Measurements from ENCODE around the gene DIPK1B.

Gene DIPK1B

DNA sequence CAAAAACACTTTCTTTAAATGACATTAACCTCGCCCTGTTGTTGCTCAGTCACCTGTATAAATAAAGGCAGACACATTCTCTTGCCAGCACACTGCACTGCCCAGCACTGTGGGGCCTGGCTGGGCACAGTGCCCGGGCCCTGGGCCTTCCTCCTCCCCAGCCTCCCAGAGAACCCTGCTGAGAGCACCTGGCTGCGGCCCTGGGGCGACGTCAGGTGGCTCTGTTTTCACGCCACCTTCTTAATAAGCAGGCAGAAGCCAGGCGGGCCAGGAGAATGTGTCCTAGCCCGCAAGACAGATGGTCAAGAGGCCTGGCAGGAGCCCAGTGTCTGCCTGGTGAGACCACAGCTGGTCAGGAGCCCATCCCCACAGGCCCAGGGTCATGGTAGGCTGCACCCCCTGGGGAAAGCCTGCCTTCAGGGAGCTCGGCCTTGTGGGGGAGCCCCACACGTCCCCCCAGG lies 16.9 kb upstream of the DIPK1B start:
- H3K4me3 ChIP-seq (replicated peaks; ENCODE audit: insufficient read depth, low read length) = no peak overlapping the region
- no peaks in the 10 kb centered on the region for H3K27me3 ChIP-seq (ENCODE audit: insufficient read depth, poor library complexity, severe bottlenecking)
- peak overlapping the region; percentile 45 for H3K27ac ChIP-seq (replicated peaks)
- TF ChIP-seq GABPA (IDR thresholded peaks at IDR 0.05; ENCODE audit: low read depth) (no peak), POLR2AphosphoS5 (IDR thresholded peaks at IDR 0.05; ENCODE audit: low read depth) (no peak), SPI1 (IDR thresholded peaks at IDR 0.05; ENCODE audit: borderline replicate concordance, low read depth) (no peak), CTCF (IDR thresholded peaks at IDR 0.05; ENCODE audit: insufficient read depth, low read length) (no peak)
- TF ChIP-seq, protein P1, sequence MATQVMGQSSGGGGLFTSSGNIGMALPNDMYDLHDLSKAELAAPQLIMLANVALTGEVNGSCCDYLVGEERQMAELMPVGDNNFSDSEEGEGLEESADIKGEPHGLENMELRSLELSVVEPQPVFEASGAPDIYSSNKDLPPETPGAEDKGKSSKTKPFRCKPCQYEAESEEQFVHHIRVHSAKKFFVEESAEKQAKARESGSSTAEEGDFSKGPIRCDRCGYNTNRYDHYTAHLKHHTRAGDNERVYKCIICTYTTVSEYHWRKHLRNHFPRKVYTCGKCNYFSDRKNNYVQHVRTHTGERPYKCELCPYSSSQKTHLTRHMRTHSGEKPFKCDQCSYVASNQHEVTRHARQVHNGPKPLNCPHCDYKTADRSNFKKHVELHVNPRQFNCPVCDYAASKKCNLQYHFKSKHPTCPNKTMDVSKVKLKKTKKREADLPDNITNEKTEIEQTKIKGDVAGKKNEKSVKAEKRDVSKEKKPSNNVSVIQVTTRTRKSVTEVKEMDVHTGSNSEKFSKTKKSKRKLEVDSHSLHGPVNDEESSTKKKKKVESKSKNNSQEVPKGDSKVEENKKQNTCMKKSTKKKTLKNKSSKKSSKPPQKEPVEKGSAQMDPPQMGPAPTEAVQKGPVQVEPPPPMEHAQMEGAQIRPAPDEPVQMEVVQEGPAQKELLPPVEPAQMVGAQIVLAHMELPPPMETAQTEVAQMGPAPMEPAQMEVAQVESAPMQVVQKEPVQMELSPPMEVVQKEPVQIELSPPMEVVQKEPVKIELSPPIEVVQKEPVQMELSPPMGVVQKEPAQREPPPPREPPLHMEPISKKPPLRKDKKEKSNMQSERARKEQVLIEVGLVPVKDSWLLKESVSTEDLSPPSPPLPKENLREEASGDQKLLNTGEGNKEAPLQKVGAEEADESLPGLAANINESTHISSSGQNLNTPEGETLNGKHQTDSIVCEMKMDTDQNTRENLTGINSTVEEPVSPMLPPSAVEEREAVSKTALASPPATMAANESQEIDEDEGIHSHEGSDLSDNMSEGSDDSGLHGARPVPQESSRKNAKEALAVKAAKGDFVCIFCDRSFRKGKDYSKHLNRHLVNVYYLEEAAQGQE (IDR thresholded peaks at IDR 0.05; ENCODE audit: insufficient replicate concordance, low read depth) = no peak
- no peak for DNase-seq (ENCODE audit: low read depth in 1 of 2, low spot score in 1 of 2)

DNA sequence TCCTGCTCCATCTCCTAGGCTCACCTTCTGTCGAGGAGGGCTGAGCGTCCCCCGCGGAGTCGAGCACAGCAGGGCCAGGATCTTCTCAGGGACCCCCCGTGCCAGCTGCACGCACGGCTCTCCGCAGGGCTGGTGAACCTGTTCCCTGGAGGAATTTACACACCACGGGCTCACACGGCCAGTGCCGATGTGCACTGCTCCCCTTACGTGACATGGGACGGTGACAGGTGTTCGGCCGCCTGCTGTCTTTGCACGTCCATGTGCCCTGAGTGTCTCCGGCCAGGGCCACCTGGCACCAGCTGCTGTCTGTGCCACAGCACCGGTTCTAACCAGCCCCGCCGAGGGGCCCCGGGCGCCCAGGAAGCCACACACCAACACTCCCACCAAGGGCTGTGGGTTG lies 16.4 kb upstream of the DIPK1B start:
- DNase-seq (ENCODE audit: low read depth in 1 of 2, low spot score in 1 of 2) = peak in 1 of 2 experiments; percentile 42
- Histone ChIP-seq H3K27me3 (ENCODE audit: insufficient read depth, poor library complexity, severe bottlenecking) (no peaks in the 10 kb centered on the region), H3K4me3 (replicated peaks; ENCODE audit: insufficient read depth, low read length) (no peak overlapping the region), H3K27ac (replicated peaks) (peak overlapping the region; percentile 45)
- no peak; the same call in 1 of the 2 replicates for TF ChIP-seq POLR2AphosphoS5 (IDR thresholded peaks at IDR 0.05; ENCODE audit: low read depth)
- TF ChIP-seq, protein P1 (IDR thresholded peaks at IDR 0.05; ENCODE audit: insufficient replicate concordance, low read depth) = no peak
- no peak for TF ChIP-seq SPI1 (IDR thresholded peaks at IDR 0.05; ENCODE audit: borderline replicate concordance, low read depth)
- TF ChIP-seq GABPA (IDR thresholded peaks at IDR 0.05; ENCODE audit: low read depth) = no peak
- no peak for TF ChIP-seq CTCF (IDR thresholded peaks at IDR 0.05; ENCODE audit: insufficient read depth, low read length)

DNA sequence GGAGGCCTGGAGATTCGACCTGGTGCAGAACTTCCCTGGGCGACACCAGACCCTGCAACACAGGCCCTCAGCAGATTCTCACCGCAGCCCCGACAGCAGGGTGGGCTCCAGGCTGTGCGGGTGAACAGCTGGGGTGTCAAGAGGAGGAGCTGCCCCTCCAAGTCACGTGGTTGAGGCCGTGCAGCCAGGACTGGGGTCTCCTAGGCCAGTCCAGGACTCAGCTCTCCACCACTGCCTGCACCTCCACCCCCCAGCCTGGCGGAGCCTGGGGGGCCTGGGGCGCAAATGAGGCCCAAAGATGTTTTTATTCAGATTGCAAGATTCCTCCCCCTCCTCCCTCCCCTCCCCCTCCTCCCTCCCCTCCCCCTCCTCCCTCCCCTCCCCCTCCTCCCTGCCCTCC lies 15.9 kb upstream of the DIPK1B start:
- DNase-seq (ENCODE audit: low read depth in 1 of 2, low spot score in 1 of 2) = peak in 1 of 2 experiments; percentile 22
- no peak overlapping the region for H3K4me3 ChIP-seq (replicated peaks; ENCODE audit: insufficient read depth, low read length)
- peak overlapping the region; percentile 45 for H3K27ac ChIP-seq (replicated peaks)
- TF ChIP-seq CTCF (IDR thresholded peaks at IDR 0.05; ENCODE audit: insufficient read depth, low read length) (no peak), GABPA (IDR thresholded peaks at IDR 0.05; ENCODE audit: low read depth) (no peak), SPI1 (IDR thresholded peaks at IDR 0.05; ENCODE audit: borderline replicate concordance, low read depth) (no peak), POLR2AphosphoS5 (IDR thresholded peaks at IDR 0.05; ENCODE audit: low read depth) (no peak)
- TF ChIP-seq, protein P1 (IDR thresholded peaks at IDR 0.05; ENCODE audit: insufficient replicate concordance, low read depth) = no peak
- H3K27me3 ChIP-seq (ENCODE audit: insufficient read depth, poor library complexity, severe bottlenecking) = no peaks in the 10 kb centered on the region
